HepG2 (cell line): ENCODE results near the gene TTLL12. TPM values are rescaled to one million over a fixed set of nuclear protein-coding genes. Genes with fewer than 3 reads are reported as not detected.

Experiments used
- EZH2 ChIP-seq: conservative IDR thresholded peaks from 2 replicates; pipeline ENCODE4 v1.6.1; 2012; ENCODE audit warnings: mild to moderate bottlenecking, low read depth, low read length, moderate library complexity
- HNF4G ChIP-seq, 2 experiments: sonication (generic) in 1 of 2; formaldehyde crosslinking in 1 of 2; IDR thresholded peaks; 2 replicates each; pipeline versions ENCODE4 v1.4.0 to v1.6.1; 2011 to 2020; ENCODE audit warnings: borderline replicate concordance in 2 of 2, low read depth in 2 of 2, mild to moderate bottlenecking in 2 of 2, low read length in 1 of 2, missing genetic modification reagents in 1 of 2, moderate library complexity in 1 of 2
- HNRNPL ChIP-seq: fragments of 200-400 bp; formaldehyde crosslinking; IDR thresholded peaks from 2 replicates; pipeline ENCODE4 v1.6.1; 2017; ENCODE audit warnings: mild to moderate bottlenecking, low read depth, low read length
- KDM1A ChIP-seq: IDR thresholded peaks from 2 replicates; pipeline ENCODE4 v1.6.1; 2016; ENCODE audit warnings: missing compliant biosample characterization
- PAWR ChIP-seq: sonication (generic); formaldehyde crosslinking; IDR thresholded peaks from 2 replicates; pipeline ENCODE4 v1.4.0; 2020; ENCODE audit warnings: missing genetic modification reagents, mild to moderate bottlenecking, borderline replicate concordance
- POGZ ChIP-seq: sonication (generic); formaldehyde crosslinking; IDR thresholded peaks from 2 replicates; pipeline ENCODE4 v1.4.0; 2020; ENCODE audit warnings: mild to moderate bottlenecking, missing genetic modification reagents
- SIX4 ChIP-seq: sonication (generic); formaldehyde crosslinking; IDR thresholded peaks from 2 replicates; pipeline ENCODE4 v1.4.0; 2020; ENCODE audit warnings: missing genetic modification reagents
- ZBTB1 ChIP-seq: sonication (generic); formaldehyde crosslinking; IDR thresholded peaks from 2 replicates; pipeline ENCODE4 v1.4.0; 2020; ENCODE audit warnings: missing genetic modification reagents, borderline replicate concordance
- ZFP41 ChIP-seq: sonication (generic); formaldehyde crosslinking; IDR thresholded peaks from 2 replicates; pipeline ENCODE4 v1.4.0; 2020; ENCODE audit warnings: mild to moderate bottlenecking, missing genetic modification reagents, borderline replicate concordance
- ZKSCAN1 ChIP-seq: fragments of 150-350 bp; IDR thresholded peaks from 2 replicates; pipeline ENCODE4 v1.6.1; 2014; ENCODE audit warnings: low read length
- ZMYM3 ChIP-seq: sonication (generic); formaldehyde crosslinking; IDR thresholded peaks from 2 replicates; pipeline ENCODE4 v1.5.1; 2020; ENCODE audit warnings: mild to moderate bottlenecking, missing genetic modification reagents
- ZNF136 ChIP-seq: sonication (generic); formaldehyde crosslinking; IDR thresholded peaks from 2 replicates; pipeline ENCODE4 v1.8.1; 2022; ENCODE audit warnings: low read depth, mild to moderate bottlenecking, moderate library complexity, missing genetic modification reagents
- ZNF205 ChIP-seq: IDR thresholded peaks from 2 replicates; pipeline ENCODE4 v1.6.1; 2018; ENCODE audit warnings: missing biosample characterization, missing genetic modification reagents
- ZNF251 ChIP-seq: sonication (generic); formaldehyde crosslinking; IDR thresholded peaks from 2 replicates; pipeline ENCODE4 v1.9.0; 2021; ENCODE audit warnings: mild to moderate bottlenecking, missing genetic modification reagents
- ZNF331 ChIP-seq: sonication (generic); formaldehyde crosslinking; IDR thresholded peaks from 2 replicates; pipeline ENCODE4 v1.4.0; 2020; ENCODE audit warnings: missing genetic modification reagents
- ZNF547 ChIP-seq: sonication (generic); formaldehyde crosslinking; IDR thresholded peaks from 2 replicates; pipeline ENCODE4 v1.5.1; 2020; ENCODE audit warnings: mild to moderate bottlenecking, missing genetic modification reagents
- ZNF839 ChIP-seq: sonication (generic); formaldehyde crosslinking; IDR thresholded peaks from 2 replicates; pipeline ENCODE4 v1.4.0; 2020; ENCODE audit warnings: missing genetic modification reagents, mild to moderate bottlenecking, borderline replicate concordance
- polyA plus RNA-seq, 8 experiments: library from polyadenylated mRNA; depleted of rRNA in 3 of 8; stranded (reverse) in 7 of 8; unstranded in 1 of 8; fragments of >200 nt; fragmentation: Illumina TruSeq in 4 of 8; extraction: Trizol in 4 of 8; gene quantifications; 2 replicates each; pipeline versions ENCODE4 v1.2.1 to v1.2.3, GENCODE V29; 2011 to 2016; ENCODE audit warnings: low read depth in 4 of 8, missing spikeins in 1 of 8, mixed read lengths in 1 of 8; ENCODE audit not compliant: insufficient read depth in 1 of 8
- total RNA-seq, 5 experiments: library from RNA; depleted of rRNA; stranded (reverse); fragments of >200 nt; fragmentation: Illumina TruSeq; extraction: Trizol; gene quantifications; 2 replicates each; pipeline ENCODE4 v1.2.3, GENCODE V29; 2016; ENCODE audit warnings: low read depth in 1 of 5
- TF ChIP-seq, protein P1 (sequence below): IDR thresholded peaks from 2 replicates; pipeline ENCODE4 v1.4.0; 2020; ENCODE audit warnings: mild to moderate bottlenecking, missing genetic modification reagents
- TF ChIP-seq, protein P2 (sequence below): IDR thresholded peaks from 2 replicates; pipeline ENCODE4 v1.6.1; 2016; ENCODE audit warnings: missing biosample characterization, missing genetic modification reagents, low read depth
- TF ChIP-seq, protein P3 (sequence below): sonication (generic); formaldehyde crosslinking; IDR thresholded peaks from 2 replicates; pipeline ENCODE4 v1.8.0; 2023; ENCODE audit warnings: mild to moderate bottlenecking, missing genetic modification reagents
- TF ChIP-seq, protein P4 (sequence below): sonication (generic); formaldehyde crosslinking; IDR thresholded peaks from 2 replicates; pipeline ENCODE4 v1.5.0; 2020; ENCODE audit warnings: missing genetic modification reagents, mild to moderate bottlenecking, borderline replicate concordance

The TTLL12 gene
- total and polyA plus RNA-seq, 2 of the 13 experiments (the other 11 are each of a cell fraction or from before 2014, with no cell fraction given) = 11.9 to 38.1 TPM

DNA sequence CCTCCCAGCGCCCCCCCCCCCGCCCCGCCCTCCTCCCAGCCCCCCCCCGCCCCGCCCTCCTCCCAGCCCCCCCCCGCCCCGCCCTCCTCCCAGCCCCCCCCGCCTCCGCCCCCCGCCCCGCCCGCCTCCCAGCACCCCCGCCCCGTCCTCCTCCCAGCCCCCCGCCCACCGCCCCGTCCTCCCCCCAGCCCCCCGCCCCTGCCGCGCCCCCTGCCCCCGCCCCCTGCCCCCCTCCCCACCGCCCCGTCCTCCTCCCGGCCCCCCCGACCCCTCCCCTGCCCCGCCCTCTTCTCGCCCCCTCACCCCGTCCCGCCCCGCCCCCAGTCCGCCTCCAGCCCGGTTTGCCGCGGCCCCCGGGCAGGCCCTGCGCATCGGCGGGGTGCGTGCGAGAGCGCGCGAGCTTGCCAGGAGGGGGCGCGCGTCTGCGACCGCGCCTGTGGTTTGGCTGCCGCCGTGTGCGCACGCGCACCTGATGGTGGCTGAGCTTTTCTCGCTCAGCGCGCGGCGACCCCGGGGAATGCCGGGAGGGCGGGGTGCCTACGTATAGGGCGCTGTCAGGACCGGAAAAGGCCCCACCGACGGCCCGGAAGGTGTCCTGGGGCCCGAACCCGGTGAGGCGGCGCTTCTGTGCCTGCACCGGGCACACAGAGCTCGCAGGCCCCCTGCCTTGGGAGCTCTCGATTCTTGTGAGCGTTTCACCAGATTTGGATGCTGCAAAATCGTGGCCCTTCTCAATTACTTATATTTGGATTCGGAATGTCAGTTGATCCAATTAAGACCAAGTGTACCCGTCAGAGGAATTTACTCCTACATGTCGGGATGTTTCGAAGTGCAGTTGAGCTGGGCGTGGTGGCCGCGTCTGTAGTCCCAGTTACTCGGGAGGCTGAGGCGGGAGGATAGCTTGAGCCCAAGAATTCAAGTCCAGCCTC lies 501 bp upstream of the TTLL12 start (continued):
- no peak for TF ChIP-seq EZH2
- TF ChIP-seq ZNF251 = peak; percentile 99; the same call in 1 of the 2 replicates
- TF ChIP-seq ZMYM3 (CRISPR knock-in tag) = peak; percentile 80
- TF ChIP-seq HNF4G (IDR thresholded peaks at IDR 0.05; ENCODE audit: borderline replicate concordance, low read depth, low read length) = no peak
- TF ChIP-seq HNF4G (CRISPR knock-in tag; IDR thresholded peaks at IDR 0.05; ENCODE audit: borderline replicate concordance, low read depth) = 0 out of 2 replicates have a peak, but pooled peaks have one; percentile 29
- no peak; the same call in 1 of the 2 replicates for TF ChIP-seq SIX4 (CRISPR knock-in tag)
- TF ChIP-seq ZNF547 (CRISPR knock-in tag) = no peak
- TF ChIP-seq, protein P1, sequence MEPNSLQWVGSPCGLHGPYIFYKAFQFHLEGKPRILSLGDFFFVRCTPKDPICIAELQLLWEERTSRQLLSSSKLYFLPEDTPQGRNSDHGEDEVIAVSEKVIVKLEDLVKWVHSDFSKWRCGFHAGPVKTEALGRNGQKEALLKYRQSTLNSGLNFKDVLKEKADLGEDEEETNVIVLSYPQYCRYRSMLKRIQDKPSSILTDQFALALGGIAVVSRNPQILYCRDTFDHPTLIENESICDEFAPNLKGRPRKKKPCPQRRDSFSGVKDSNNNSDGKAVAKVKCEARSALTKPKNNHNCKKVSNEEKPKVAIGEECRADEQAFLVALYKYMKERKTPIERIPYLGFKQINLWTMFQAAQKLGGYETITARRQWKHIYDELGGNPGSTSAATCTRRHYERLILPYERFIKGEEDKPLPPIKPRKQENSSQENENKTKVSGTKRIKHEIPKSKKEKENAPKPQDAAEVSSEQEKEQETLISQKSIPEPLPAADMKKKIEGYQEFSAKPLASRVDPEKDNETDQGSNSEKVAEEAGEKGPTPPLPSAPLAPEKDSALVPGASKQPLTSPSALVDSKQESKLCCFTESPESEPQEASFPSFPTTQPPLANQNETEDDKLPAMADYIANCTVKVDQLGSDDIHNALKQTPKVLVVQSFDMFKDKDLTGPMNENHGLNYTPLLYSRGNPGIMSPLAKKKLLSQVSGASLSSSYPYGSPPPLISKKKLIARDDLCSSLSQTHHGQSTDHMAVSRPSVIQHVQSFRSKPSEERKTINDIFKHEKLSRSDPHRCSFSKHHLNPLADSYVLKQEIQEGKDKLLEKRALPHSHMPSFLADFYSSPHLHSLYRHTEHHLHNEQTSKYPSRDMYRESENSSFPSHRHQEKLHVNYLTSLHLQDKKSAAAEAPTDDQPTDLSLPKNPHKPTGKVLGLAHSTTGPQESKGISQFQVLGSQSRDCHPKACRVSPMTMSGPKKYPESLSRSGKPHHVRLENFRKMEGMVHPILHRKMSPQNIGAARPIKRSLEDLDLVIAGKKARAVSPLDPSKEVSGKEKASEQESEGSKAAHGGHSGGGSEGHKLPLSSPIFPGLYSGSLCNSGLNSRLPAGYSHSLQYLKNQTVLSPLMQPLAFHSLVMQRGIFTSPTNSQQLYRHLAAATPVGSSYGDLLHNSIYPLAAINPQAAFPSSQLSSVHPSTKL (CRISPR knock-in tag) = peak; percentile 64
- TF ChIP-seq, protein P2, sequence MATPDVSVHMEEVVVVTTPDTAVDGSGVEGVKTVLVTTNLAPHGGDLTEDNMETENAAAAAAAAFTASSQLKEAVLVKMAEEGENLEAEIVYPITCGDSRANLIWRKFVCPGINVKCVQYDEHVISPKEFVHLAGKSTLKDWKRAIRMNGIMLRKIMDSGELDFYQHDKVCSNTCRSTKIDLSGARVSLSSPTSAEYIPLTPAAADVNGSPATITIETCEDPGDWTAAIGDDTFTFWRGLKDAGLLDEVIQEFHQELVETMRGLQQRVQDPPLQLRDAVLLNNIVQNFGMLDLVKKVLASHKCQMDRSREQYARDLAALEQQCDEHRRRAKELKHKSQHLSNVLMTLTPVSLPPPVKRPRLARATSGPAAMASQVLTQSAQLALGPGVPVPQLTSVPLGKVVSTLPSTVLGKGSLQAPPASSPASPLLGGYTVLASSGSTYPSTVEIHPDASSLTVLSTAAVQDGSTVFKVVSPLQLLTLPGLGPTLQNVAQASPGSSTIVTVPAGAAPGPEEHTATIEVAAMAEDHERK (CRISPR knock-in tag) = peak; percentile 41; the same call in 1 of the 2 replicates
- TF ChIP-seq KDM1A (CRISPR knock-in tag) = no peak
- no peak for TF ChIP-seq PAWR (CRISPR knock-in tag)
- TF ChIP-seq, protein P3, sequence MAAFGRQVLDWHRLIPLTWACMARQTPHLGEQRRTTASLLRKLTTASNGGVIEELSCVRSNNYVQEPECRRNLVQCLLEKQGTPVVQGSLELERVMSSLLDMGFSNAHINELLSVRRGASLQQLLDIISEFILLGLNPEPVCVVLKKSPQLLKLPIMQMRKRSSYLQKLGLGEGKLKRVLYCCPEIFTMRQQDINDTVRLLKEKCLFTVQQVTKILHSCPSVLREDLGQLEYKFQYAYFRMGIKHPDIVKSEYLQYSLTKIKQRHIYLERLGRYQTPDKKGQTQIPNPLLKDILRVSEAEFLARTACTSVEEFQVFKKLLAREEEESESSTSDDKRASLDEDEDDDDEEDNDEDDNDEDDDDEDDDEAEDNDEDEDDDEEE (CRISPR knock-in tag) = no peak
- TF ChIP-seq ZNF331 (CRISPR knock-in tag) = peak; percentile 73
- TF ChIP-seq POGZ (CRISPR knock-in tag) = peak; percentile 85; the same call in 1 of the 2 replicates
- TF ChIP-seq ZNF205 (CRISPR knock-in tag) = 0 out of 2 replicates have a peak, but pooled peaks have one; percentile 59
- TF ChIP-seq ZBTB1 (CRISPR knock-in tag) = no peak
- TF ChIP-seq ZFP41 (CRISPR knock-in tag) = 0 out of 2 replicates have a peak, but pooled peaks have one; percentile 39
- TF ChIP-seq HNRNPL = no peak
- TF ChIP-seq, protein P4, sequence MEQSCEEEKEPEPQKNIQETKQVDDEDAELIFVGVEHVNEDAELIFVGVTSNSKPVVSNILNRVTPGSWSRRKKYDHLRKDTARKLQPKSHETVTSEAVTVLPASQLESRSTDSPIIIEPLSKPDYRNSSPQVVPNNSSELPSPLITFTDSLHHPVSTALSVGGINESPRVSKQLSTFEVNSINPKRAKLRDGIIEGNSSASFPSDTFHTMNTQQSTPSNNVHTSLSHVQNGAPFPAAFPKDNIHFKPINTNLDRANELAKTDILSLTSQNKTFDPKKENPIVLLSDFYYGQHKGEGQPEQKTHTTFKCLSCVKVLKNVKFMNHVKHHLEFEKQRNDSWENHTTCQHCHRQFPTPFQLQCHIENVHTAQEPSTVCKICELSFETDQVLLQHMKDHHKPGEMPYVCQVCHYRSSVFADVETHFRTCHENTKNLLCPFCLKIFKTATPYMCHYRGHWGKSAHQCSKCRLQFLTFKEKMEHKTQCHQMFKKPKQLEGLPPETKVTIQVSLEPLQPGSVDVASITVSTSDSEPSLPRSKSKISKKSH (CRISPR knock-in tag) = peak; percentile 81
- TF ChIP-seq ZNF136 (CRISPR knock-in tag) = no peak
- TF ChIP-seq ZNF839 = peak; percentile 74; the same call in 1 of the 2 replicates
- no peak for TF ChIP-seq ZKSCAN1
